Measurements from ENCODE around the gene CHN1.

The CHN1 gene

DNA sequence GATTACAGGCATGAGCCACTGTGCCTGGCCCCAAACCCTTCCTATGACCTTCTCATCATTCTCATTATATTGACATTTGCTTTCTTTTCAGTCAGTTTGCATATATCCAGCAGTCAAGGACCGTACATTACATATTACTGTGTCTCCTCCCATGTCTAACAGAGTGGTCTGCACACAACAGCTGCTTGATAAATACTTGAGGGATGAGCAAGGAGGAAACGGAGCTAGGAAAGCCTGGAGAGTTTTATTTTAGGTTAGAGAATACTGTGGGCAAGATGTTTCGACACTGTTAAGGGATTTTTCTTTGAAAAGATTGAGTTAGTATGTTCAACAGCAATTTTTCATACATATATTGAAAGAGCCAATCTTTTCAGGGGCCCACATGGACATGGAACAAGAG lies 164.7 kb downstream of the CHN1 start:
- no peak for TF ChIP-seq ZFX (IDR thresholded peaks at IDR 0.05; ENCODE audit: borderline replicate concordance)
- TF ChIP-seq, protein P1, sequence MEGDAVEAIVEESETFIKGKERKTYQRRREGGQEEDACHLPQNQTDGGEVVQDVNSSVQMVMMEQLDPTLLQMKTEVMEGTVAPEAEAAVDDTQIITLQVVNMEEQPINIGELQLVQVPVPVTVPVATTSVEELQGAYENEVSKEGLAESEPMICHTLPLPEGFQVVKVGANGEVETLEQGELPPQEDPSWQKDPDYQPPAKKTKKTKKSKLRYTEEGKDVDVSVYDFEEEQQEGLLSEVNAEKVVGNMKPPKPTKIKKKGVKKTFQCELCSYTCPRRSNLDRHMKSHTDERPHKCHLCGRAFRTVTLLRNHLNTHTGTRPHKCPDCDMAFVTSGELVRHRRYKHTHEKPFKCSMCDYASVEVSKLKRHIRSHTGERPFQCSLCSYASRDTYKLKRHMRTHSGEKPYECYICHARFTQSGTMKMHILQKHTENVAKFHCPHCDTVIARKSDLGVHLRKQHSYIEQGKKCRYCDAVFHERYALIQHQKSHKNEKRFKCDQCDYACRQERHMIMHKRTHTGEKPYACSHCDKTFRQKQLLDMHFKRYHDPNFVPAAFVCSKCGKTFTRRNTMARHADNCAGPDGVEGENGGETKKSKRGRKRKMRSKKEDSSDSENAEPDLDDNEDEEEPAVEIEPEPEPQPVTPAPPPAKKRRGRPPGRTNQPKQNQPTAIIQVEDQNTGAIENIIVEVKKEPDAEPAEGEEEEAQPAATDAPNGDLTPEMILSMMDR (IDR thresholded peaks at IDR 0.05) = no peak
- H3K27ac ChIP-seq = no peak overlapping the region

DNA sequence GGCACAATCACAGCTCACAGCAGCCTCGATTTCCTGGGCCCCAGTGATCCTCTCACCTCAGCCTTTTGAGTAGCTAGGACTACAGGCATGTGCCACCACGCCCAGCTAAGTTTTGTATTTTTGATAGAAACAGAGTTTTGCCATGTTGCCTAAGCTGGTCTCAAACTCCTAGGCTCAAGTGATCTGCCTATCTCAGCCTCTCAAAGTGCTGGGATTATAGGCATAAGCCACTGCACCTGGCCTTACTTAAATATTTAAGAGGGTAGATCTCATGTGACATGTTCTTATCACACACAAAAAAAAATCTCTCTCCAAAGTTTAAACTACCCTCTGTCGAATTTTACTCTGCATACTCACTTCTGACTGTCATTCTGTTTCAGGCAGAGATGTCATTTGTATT lies 165.5 kb downstream of the CHN1 start:
- TF ChIP-seq, protein P1 (IDR thresholded peaks at IDR 0.05) = no peak
- no peak for TF ChIP-seq ZFX (IDR thresholded peaks at IDR 0.05; ENCODE audit: borderline replicate concordance)
- H3K27ac ChIP-seq = no peak overlapping the region

DNA sequence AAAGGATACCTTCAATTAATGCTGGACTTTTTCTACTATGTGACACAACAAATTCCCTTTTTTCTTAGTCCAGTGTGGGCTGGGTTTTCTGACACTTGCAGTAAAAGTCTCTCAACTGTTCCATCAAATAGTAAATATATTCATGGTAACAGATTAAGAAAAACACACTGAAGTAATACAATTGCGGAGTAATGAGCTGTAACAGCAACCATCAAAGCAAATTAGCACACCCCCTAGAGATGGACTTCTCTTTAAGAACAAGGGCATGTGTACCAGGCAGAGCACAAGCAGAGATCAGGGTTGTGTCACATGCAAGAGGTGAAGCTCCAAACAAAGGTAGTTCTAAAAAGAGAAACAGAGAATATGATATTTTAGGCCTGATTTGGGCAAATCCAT lies 168.2 kb downstream of the CHN1 start:
- no peak for TF ChIP-seq ZFX (IDR thresholded peaks at IDR 0.05; ENCODE audit: borderline replicate concordance)
- no peak overlapping the region for H3K27ac ChIP-seq

DNA sequence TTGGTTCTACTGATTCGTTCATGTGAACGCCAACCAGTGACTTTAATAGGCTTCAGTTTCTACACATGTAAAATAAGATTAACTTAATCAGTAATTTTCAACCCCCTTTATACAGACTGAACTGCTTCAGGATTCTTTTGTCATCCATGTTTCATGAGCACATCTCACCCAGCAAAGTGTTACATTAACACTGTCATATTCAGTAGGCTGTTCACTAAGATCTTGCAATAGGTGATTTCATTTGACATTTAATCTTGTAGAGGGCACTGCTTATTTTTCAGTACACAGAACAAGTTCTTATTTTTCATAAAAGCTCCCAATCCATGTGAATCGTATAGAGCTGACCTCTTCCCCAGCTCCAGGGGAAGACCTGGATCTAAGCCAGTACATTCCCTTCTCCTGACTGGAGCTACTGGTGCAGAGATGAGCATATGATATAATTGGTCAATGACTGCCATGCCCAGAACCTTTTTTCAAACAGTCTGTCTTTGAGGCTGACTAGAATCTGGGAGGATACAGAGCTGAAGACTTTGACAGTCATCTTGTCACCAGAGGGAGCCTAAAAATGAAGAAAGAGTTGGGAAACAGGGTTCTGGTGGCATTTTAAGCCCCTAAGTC lies 168.7 kb downstream of the CHN1 start:
- TF ChIP-seq ZFX (IDR thresholded peaks at IDR 0.05; ENCODE audit: borderline replicate concordance) = no peak
- TF ChIP-seq, protein P1 (IDR thresholded peaks at IDR 0.05) = no peak
- no peak overlapping the region for H3K27ac ChIP-seq

DNA sequence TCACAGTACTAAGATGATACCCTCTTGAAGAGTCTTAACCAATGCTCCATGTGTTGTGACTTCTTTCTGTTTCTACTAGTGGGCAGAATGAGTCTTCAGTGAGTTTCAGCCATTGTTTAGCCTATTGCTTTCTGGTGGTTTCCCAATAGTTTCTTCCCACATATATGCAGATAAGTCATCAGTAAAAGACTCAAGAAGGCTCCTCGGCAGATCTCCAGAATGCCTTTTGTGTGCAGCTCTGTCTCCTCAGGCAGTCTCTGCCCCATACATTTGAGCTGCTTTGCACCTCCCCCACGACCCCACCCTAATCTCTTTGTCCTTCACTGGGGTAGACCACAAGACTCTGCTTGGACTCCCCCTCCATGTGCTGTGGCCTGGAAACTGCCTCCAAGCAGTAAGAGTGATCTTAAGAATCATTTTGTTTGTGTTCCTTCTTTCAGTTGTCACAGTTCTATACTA lies 169.4 kb downstream of the CHN1 start:
- TF ChIP-seq ZFX (IDR thresholded peaks at IDR 0.05; ENCODE audit: borderline replicate concordance) = no peak
- TF ChIP-seq, protein P1 (IDR thresholded peaks at IDR 0.05) = no peak
- H3K27ac ChIP-seq = no peak overlapping the region

DNA sequence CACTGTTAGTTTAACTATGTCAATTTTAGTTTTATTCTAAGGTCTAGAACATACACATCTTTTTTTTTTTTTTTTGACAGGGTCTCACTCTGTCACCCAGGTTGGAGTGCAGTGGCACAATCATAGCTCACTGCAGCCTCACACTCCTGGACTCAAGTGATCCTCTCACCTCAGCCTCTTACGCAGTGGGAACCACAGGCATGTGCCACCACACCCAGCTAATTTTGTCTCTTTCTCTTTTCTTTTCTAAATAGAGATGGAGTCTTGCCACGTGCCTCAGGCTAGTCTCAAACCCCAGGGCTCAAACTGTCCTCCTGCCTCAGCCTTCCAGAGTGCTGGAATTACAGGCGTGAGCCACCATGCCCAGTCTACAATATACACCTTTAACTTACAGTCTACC lies 171.4 kb downstream of the CHN1 start:
- no peak overlapping the region for H3K27ac ChIP-seq

DNA sequence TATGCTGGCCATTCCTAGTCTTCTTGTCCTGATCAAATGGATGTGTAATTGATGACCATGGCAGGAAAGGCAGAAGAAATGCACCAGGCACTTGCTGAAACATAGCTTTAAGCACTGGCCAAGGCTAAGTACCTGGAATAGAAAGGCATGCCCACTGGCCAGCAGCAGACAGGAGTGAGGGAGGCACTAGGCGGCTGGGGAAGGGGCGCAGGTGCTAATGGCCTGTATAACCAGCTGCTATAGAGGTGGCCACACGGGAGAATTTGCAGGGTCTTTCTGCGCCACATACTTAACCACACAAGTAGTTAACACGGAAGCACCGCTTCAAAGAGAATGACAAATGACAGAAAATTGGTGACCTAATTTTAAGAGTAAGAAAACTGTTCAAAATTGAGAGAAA lies 174.6 kb downstream of the CHN1 start:
- H3K27ac ChIP-seq = no peak overlapping the region
- TF ChIP-seq, protein P1 (IDR thresholded peaks at IDR 0.05) = no peak
- TF ChIP-seq ZFX (IDR thresholded peaks at IDR 0.05; ENCODE audit: borderline replicate concordance) = no peak

More for the DNA sequence above, 171.4 kb downstream of the CHN1 start:
- TF ChIP-seq, protein P1 (IDR thresholded peaks at IDR 0.05) = no peak
- no peak for TF ChIP-seq ZFX (IDR thresholded peaks at IDR 0.05; ENCODE audit: borderline replicate concordance)

DNA sequence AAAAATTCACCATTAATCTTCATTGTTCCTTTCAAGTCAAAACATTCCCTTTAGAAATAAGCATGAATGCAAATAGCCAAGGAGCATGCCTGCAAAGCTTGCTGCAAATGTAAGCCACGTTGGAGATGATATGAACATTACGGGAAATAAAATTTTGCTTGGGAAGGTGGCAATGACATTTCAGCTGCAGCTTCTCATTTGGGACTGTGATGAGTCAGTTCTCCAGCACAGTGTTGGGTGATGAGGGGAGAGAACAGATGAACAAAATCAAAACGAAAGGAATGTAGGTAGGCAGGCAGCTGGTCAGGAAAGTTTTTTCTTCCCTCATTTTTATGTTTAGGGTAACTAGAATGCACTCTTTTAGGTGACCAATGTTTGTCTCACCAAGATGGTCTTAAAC lies 175.6 kb downstream of the CHN1 start:
- TF ChIP-seq, protein P1 (IDR thresholded peaks at IDR 0.05) = no peak
- TF ChIP-seq ZFX (IDR thresholded peaks at IDR 0.05; ENCODE audit: borderline replicate concordance) = no peak
- no peak overlapping the region for H3K27ac ChIP-seq

Data from 22Rv1 (cell line).